ENCODE results near the gene SLC45A1. TPM values are rescaled to one million over a fixed set of nuclear protein-coding genes. Genes with fewer than 3 reads are reported as not detected.

SLC45A1 gene
- total RNA-seq, 1 experiment from 2014 or later, result 0.74 TPM

DNA sequence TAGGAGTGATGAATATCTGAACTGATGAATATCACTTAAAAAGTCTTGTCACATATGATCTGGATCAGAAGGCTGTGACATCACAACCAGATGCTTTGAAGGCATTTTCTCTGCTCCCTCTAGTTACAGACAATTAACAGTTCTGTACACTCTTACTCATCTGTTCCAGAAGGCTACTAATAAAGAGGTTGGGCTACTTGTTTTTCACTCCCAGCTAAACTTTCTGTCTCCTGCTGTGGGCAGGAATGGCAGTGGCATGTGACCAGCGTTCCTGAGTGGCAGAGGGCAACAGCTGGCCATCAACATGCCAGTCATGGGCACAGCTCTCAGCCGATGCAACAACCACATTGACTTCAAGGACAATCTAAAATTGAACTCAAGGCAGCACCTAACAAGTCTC lies 66.7 kb downstream of the SLC45A1 start:
- DNase-seq (ENCODE audit: low spot score), result no peak

DNA sequence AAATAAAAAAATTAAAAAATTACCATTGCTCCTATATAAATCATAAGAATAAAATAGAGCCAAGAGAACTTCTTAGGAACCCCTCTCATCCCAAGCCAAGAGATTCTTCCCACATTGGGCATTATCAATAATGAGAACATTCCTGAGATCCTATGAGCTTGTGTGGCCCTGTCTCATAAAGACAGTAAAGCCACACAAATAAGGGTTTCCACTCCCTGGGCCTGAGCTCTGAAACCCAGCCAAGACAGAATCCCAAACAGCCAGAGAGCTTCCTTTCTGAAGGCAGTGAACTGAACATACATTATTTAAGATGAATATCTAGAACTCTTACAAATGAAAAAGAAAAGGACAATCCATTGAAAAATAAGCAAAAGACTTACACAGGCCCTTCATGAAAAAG lies 68.3 kb downstream of the SLC45A1 start:
- DNase-seq (ENCODE audit: low spot score), result no peak

DNA sequence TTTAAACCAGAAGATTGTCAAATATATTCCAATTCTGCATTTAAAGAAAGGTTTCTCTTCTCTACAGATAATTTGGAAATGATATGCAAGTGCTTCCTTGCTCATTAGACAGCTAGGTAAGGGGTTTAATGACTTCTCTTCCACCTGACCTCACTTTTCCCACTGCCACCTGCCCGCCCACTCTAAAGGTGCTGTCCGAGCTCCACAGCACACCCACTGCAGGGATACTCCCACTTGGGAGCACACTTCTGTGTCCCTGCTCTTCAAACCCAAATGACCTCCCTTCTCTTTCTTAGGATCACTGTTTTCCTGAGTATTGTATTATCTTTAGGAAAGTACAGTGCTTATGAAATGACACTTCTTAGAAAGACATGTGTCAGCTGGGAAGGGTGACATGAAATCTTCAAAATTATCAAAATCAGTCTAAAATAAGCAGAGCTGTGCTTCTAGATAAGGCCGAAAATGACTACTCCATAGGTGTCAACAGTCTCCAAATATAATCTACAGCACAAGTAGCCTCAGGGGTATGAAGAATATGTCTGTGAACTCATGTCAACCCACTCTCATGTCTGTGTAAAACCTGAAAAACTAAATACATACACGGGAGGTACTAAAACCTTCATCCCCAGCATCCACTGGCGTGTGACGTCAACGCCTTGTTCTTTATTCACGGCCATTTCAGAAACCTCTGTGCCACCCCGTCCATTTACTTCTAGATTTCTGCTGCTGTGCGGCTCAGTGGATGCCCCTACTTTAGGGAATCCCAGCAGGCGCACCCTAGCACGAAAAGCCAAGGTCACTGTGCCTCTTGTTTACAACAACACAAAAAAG lies 71.0 kb downstream of the SLC45A1 start:
- no peak for DNase-seq (ENCODE audit: low spot score)

DNA sequence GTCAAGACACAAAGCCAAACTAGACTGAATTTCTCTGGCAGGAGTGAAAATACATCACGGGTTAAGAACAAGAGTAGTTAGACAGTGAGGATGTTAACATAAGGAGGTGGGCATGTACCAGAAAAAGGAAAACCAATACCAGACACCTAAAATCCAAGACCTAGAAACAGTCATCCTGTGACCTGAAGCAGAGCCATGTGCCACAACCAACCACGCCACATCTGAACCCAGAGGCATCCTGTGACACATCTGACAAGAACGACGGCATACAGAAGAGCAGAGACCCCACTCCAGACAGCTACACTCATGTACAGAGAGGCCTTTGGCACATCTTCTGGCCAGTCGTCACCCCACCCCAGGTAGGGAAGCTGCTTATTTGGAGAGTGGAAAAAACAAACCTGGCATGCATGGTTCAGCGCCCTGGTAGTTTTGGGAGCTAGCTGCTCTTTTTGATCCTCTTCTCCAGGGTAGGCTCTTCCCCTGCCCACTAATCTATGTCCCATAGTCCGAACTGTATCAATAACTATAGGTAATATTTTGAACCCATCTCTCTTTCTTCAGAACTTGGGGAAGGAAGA lies 72.1 kb downstream of the SLC45A1 start:
- DNase-seq (ENCODE audit: low spot score), result no peak

DNA sequence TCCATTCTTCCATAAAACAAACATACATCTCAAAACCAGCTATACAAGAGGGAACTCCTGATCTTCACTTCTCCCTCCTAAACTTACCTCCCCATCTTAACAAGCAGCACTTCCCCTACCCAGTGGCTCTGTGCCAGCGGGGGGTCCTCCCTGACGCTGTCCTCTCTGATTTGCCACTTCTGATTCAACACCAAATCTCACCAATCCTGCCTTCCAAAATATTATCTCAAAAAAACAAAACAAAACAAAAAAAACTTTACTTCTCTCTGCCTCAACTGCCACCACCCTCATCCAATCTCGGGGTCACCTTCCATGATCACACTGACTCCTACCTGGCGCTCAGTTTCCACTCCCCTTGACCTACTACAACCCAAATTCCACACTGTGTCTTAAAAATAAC lies 72.8 kb downstream of the SLC45A1 start:
- DNase-seq (ENCODE audit: low spot score), result no peak

DNA sequence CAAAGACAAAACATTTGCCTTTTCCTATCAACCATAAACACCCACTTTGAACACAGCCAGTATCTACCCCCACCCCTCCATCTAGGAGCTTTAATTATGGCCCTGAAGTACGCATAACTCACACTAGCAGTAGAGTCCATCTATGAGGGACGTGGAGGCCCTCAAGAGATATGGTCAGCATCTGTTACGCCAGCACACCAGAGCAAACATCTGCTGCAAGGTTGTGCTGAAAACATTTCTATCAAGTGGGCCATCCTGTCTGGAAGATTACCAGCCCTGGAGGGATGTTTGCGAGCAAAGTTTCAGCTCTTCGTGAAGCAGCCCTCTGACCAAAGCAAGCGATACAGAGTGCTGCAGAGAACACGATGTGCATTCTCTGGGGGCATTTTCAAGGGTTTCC lies 74.6 kb downstream of the SLC45A1 start:
- DNase-seq (ENCODE audit: low spot score), result no peak
